ENCODE results near the gene FBXO42.
"Not testable (repeated sequence)": the region's sequence is repeated elsewhere in the genome, so short reads cannot be mapped to it uniquely, and the experiment has no call there.

Gene FBXO42

DNA sequence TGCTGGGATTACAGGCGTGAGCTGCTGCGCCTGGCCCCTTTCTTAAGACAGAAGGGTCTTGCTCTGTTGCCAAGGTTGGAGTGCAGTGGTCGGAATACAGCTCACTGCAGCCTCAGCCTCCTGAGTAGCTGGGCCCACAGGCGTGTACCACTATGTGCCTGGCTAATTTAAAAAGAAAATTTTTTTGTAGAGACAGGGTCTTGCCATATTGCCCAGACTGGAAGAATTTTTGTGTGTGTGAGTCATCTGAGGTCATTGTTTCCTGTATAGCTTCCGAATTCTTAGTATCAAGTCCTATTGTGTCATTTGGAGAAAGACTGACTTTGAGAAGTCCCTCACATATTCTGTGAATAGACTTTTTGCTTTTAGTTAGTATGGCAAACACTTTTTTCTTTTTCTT, 19.4 kb upstream of the FBXO42 start:
- DNase-seq = no peak

DNA sequence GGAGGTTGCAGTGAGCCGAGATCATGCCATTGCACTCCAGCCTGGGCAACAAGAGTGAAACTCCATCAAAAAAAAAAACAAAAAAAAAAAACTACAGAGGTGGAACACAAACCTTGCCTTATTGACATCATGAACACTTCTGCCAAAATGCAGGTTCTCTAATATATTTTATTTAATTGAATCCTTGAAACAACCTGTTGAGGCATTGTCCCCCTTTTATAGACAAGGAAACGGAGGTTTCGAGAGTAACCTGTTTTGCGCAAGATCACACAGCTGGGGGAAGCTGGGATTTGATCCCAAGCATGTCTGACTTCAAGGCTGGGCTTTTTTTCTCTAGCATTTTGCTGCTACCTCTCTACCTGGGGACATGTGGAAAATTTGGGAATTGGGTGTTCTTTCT, 17.5 kb upstream of the FBXO42 start:
- no peak for DNase-seq

GRCh38 chr1:16367968-16368890, 15.9 kb upstream of the FBXO42 start:
- no peak for DNase-seq

- DNase-seq = peak; percentile 81
These were observed 15.1 kb upstream of the FBXO42 start for GRCh38 chr1:16367258-16367967.

DNA sequence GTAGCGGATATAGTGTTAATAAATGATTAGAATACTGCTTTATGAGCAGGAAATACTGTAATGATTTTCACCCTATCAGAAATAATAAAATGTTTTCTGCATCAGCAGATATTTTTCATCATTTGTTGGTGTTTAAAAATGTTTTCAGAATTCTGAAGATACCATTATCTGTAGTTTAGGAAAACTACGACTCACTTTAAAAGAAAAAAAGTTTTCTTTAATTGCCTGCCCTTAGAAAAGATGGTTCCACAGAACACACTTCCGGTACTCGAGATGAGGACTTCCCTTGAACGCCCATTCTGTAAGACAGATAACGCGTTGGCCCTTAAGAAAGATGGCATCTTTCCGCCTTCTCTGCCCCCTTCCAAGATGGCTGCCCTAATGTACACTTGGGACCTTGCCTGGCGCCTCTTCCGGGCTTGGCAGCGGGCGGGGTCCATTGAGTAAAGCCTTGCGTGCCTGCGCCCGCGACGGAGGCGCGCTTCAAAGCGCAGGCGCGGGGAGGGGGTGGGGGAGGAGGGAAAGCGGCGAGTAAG, 14.5 kb upstream of the FBXO42 start, which contains the start of gene SZRD1:
TSS of gene SZRD1 (plus strand) at position 521 of the 536 bp plus-strand sequence. CDS start 16 bp downstream, outside the sequence.
- peak; percentile 99 to 100 for DNase-seq

DNA sequence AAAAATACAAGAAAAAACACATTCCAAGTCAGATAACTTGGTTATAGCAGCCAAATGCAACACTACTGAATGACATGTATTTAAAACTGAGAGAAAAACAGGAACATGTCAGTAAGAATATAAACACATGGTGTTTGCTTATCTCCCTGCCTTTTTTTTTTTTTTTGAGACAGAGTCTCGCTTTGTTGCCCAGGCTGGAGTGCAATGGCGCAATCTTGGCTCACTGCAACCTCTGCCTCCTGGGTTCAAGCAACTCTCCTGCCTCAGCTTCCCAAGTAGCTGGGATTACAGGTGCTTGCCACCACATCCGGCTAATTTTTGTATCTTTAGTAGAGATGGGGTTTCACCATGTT, 12.8 kb upstream of the FBXO42 start:
- DNase-seq = not testable (repeated sequence)

DNA sequence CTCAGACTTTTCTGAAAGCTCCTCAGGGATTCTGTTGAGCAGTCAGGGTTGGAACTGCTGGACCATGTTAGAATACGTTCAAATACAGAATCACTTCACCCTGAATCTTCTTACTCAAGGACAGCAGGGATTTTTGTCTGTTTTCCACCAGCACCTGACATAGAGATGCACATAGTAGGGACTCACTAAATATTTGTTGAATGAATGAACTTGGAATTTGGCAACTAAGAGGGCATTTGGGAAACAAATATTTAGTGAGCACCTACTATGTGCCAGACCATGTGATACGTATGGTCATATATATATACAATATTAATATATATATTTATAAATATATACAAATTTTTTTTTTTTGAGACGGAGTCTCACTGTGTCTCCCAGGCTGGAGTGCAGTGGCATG, 4.6 kb upstream of the FBXO42 start:
- no peak for DNase-seq

- DNase-seq = no peak
These were observed 2.3 kb upstream of the FBXO42 start for GRCh38 chr1:16354619-16355018.

DNA sequence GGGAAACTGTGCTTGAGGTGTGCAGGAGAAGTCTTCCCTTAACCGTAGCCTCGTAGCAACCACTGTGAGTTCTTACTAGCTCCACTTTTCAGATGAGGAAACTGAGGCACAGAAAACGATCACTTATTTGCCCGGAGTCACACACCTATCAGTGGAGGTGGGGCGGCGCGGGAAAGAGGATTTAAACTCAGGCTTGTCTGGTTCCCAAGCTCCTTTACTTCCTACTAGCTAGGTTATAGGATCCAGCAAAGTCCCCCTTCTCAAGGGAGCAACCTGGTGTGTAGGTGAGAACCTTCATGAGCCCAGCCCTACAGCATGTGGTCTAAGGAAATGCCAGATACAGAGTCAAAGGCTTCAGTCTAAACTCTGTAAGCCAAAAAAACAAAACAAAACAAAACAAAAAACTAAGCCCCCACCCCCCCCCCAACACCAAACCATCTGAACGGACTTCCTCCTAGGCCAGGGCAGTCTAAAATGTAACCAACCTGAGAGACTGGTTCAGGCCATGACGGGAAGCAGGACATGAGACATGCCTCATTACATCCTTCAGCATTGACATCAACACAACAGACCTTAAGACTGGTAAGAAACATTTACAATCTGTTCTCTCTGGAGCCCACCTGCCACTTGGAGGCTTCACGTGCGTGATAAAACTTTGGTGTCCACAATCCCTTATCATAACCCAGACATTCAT, 709 bp upstream of the FBXO42 start:
- no peak for DNase-seq

DNA sequence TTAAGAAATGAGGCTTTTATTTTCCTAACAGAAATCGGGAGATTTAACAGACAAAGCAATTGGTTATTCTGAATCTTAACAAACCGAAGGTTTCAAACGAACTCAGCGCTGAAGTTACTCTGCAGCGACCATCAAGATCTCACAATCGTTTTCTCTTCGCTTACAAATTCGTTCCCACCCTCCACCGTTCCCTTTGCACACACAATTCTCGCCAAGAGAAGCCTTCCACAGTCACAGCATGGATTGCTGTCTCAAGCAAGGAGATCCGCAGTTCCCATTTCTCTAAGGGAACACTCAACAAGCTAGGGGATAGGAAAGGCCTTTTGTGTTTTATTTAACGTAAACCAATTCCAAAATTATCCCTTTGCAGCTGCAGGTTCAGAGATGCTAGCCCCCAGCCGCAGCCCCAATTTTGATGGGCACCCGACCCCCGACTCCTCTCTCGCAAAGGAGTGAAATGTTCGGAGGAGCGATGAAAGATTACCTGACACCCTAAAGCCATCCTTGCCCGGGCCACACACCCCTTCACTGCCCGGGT, 755 bp downstream of the FBXO42 start:
- DNase-seq = peak in 1 of 2 experiments; percentile 24

GRCh38 chr1:16349847-16350406, 2.4 kb downstream of the FBXO42 start:
- no peak for DNase-seq

GRCh38 chr1:16348414-16349182, 3.7 kb downstream of the FBXO42 start:
- DNase-seq = no peak

GRCh38 chr1:16343276-16343675, 9.0 kb downstream of the FBXO42 start:
- not testable (repeated sequence) for DNase-seq

DNA sequence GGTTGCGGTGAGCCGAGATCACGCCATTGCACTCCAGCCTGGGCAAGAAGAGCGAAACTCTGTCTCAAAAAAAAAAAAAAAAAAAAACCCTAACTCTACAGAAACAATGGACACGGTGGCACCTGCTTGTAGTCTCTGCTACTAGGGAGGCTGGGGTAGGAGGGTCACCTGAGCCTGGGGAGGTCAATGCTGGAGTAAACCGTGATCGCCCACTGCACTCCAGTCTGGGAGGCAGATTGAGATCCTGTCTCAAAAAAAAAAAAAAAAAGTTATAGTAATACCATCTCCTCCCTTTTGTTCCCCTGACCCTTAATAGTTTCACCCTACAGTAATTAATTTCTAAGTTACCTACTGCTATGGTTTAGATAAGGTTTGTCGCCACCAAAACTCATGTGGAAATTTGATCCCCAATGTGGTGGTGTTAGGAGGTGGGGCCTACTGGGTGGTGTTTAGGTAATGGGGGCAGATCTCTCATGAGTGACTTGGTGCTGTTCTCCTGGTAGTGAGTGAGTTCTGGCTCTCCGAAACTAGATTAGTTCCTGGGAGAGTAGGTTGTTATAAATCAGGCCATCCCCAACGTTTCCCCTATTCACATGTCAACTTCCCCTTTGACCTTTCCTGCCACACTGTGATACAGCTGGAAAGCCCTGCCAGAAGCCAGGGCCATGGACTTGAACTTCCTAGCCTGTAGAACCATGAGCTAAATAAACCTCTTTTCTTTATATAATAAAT, 9.8 kb downstream of the FBXO42 start:
- DNase-seq = no peak

DNA sequence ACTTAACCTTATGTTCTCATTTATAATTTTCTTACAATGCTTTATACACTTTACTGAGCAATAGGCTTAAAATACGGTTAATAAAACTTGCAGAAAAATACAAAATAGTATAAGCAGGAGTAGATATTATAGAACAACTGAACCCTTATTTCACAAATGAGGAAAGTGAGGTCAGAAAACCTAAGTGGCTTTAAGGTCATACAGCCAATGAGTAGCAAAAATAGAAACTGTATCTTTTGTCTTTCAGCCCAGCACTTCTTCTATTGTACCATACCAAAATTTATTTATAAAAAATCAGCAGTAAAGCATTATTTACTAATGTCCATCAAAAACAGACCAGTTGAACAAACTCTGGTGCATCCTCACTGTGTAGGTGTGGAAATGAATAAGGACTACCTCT, 11.6 kb downstream of the FBXO42 start:
- no peak for DNase-seq

- no peak for DNase-seq
These were observed 13.3 kb downstream of the FBXO42 start for GRCh38 chr1:16338961-16339360.

DNA sequence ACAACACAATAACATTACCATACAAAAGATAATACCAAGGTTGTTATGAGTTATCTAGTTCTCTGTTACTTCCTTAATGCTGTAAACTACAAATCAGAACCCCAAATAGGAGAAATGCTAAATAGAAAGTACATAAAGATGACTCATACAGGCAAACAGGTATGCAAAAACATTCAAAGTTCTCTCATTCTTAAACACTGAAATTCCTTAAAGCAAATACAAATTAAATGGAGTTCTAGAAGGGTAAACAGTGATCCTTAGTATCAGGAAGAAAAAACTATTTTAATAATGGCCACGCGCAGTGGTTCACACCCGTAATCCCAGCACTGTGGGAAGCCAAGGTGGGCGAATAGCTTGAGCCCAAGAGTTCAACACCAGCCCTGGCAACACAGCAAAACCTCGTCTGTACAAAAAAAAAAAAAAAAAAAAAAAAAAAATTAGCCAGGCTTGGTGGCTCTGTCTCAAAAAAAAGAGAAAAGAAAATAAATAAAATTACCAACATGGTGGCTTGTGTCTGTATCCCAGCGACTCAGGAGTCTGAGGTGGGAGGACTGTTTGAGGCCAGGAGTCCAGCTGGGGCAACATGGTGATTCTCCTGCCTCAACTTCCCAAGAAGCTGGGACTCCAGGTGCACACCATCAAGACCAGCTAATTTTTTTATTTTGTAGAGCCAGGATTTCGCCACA, 17.5 kb downstream of the FBXO42 start:
- DNase-seq = no peak

DNA sequence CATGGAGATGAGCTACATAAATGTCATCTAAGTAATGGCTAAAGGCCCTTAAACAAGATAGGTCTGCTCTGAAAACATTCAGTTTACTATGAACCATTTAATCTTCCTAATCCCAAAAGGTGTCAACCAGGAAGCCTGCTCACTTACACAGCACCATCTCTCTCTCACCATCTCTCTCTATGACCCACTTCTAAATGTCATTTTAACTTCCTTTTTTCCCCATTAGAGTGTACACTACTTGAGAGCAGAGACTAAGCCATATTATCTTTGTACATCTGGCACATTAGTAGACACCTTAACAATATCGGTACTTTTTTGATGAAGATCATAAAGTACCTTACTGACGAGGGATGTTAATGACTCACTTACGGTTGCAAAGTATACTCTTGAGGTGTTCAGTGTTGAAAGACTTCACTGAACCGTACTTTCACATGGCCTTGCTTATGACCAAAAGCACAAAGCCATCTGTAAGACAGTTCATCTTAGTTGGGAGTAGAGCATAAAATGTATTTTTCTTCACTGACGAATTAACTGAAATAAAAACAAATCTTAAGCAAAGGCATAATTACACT, 25.4 kb downstream of the FBXO42 start:
- no peak for DNase-seq

DNA sequence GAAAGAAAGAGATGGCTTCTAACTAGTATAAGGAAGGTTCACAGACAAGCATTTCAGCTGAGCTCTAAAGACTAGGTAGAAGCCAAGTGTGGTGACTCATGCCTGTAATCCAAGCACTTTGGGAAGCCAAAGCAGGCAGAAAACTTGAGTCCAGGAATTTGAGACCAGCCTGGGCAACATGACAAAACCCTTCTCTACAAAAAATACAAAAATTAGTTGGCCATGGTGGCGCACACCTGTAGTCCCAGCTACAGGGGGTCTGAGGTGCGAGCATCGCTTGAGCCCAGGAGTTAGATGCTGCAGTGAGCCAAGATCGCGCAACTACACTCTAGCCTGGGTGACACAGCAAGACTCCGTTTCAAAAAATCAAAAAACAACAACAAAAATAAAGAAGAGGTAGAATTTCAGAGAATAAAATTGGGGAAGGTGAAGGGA, 27.8 kb downstream of the FBXO42 start:
- DNase-seq = no peak
